Putamen (tissue), 1 donor: ENCODE data around the gene TRAF4.

Experiments
- DNase-seq: peaks from one replicate; pipeline ENCODE4 v3.0.0-alpha.2; 2016; ENCODE audit warnings: low spot score

The TRAF4 gene, protein sequence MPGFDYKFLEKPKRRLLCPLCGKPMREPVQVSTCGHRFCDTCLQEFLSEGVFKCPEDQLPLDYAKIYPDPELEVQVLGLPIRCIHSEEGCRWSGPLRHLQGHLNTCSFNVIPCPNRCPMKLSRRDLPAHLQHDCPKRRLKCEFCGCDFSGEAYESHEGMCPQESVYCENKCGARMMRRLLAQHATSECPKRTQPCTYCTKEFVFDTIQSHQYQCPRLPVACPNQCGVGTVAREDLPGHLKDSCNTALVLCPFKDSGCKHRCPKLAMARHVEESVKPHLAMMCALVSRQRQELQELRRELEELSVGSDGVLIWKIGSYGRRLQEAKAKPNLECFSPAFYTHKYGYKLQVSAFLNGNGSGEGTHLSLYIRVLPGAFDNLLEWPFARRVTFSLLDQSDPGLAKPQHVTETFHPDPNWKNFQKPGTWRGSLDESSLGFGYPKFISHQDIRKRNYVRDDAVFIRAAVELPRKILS

DNA sequence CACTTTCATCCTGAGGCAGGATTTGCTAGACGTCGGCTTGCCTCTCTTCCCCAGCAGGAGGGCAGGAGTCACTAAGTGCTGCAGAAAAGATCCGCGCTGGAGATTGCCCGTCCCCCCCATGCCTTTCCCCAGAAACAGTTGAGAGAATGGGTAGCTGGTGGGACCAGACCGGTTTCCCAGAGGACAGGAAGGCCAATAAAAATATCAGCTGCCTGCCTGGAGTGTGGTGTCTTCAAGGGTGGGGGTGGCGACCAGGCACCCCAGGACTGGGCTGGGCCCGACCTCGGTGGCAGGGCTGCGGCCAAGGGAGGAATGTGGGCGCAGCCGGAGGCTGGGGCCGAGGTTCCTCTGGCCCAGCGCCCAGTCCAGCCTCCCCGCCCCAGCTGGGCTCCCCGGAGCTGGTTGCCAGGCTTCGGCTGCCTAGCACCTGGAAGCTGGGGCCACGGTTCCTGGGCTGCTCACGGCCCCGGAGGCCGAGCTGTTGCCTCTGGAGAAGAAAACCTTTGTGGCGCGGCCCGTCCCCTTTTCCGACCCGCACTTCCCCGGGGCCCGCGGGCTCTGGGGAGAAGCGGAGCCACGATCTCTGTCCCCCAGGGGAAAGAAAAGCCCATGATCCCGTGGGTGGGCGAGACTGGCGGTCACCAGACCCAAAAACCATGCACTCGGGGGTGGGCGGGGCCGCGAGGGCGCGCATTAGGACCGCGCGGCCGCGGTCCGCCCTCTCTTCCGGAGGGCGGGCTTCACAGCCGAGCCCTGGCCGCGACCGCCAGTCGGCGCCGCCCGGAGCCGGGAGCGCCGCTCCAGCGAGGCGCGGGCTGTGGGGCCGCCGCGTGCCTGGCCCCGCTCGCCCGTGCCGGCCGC is at the start of gene TRAF4:
TSS of gene TRAF4 (plus strand) at position 769 of the 861 bp plus-strand sequence. CDS start 102 bp downstream, outside the sequence.
- no peak for DNase-seq

DNA sequence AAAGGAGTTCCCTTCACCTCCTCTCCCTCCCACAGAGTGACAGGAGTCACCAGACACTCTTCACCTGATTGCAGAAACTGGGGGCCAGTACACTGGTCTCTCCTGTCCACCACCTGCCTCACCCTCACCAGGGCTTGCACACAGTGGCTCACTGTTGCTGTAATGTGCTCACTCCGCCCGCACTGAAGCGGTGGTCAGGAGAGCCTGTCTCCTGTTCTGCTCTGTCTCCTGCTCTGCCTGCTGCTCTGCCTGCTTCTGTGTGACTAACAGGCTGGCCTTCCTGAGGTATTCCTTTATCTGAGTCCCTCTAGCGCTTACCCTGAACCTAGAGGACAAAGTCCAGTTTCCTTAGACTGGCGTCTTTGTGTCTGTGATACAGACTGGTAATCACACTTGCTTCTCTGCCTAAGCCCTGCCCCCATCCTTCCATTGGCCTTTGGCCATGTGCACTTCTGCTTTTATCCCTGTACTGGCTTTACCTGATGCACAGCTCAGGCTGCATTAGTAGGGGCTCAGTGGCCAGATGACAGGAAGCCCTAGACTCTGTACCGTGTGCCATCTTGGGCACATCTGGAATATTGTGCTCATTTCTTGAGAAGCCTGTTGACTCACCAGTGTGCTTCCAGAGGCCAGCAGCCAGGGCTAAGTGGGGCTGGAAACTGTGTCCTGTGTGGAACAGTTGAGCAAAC is 45.4 kb upstream of the TRAF4 start:
- DNase-seq = no peak

DNA sequence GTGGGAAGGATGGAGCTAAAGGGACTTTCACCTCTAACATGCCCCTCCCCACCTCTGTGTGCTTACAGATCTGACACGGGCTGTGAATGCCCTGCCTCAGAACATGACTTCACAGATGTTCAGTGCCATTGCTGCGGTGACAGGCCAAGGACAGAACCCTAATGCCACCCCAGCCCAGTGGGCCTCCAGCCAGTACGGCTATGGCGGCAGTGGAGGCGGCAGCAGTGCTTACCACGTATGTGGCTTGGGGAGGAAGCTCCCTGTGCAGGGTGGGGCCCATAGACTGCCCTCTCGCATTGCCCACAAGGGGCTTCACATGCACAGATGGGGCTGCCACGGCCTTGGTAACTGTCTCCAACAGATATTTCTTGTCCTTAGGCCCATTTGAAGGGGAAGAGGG is 43.5 kb upstream of the TRAF4 start:
- DNase-seq = no peak

DNA sequence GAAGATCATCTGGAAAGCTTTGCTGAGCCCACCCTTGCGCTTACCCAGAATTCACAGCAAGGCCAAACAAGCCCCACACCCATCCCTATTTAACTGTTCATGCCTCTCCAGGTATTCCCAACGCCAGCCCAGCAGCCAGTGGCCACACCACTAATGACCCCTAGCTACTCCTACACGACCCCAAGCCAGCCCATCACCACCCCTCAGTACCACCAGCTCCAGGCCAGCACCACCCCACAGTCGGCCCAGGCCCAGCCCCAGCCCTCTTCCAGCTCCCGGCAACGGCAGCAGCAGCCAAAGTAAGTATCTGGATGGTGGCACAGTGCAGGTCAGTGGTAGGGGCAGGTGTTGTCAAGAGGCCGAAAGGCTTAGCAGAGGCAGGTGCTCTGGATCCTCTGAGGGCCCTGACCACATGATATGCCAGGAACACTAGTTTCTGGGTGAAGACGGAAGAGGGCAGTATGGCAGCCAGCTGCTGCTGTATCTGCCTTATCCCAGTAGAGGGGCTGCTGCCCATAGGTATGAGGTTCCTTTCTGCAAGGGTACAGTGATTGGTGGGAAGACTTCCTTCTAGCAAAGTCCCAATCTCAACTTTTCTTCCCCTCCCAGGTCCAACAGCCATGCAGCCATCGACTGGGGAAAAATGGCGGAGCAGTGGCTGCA is 42.9 kb upstream of the TRAF4 start:
- DNase-seq = no peak

DNA sequence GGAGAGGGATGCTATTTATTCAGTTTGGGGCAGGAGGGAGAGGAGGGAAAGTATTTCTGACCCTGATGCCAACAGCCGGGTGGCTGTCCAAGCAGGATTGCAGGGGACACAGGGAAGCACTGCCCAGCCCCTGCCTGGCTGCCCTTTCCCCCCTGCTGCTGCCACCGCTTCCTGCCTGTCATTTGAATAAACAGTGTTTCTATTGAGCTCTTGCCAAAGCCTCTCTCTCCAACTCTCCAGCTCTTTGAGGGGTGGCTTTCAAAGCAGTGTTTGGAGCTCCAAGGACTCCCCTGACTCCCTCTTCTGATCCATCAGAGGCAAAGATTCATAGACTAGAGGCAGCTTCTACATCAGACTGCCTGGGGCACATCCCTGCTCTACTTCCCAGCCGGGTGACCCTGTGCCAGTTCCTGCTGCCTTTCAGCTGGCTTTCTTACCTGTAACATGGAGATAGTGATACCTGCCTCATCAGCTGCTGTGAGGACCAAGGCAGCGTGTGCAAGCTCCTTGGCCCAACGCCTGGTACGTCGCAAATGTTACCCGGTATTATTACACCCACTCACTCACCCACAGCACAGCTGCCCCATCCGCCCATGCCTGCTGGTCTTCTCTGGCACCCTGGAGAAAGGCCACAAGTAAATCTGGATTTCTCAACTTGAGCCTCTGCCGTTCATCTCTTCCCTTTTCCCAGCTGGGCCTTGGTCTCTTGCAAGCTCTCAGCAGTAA is 41.6 kb upstream of the TRAF4 start:
- DNase-seq = peak; percentile 73

DNA sequence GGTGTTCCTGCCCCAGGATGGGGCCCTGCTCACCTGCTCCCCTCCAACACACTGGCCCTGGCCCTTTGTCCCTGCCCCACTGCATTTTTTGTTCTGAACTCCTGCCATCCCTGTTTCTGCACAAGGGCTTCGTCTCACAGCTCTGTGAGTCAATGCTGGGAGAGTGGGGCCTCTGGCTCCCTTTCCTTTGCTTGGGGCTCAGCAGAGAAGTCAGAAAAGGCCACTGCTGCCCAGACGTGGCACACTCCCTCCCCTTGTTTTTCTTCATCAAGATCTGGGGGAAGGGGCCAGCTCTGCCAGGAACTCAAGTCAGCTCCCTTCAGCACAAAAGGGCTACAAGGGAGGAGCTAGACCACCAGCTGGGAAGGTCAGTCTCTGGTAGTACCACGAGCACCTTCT is 41.1 kb upstream of the TRAF4 start:
- no peak for DNase-seq

DNA sequence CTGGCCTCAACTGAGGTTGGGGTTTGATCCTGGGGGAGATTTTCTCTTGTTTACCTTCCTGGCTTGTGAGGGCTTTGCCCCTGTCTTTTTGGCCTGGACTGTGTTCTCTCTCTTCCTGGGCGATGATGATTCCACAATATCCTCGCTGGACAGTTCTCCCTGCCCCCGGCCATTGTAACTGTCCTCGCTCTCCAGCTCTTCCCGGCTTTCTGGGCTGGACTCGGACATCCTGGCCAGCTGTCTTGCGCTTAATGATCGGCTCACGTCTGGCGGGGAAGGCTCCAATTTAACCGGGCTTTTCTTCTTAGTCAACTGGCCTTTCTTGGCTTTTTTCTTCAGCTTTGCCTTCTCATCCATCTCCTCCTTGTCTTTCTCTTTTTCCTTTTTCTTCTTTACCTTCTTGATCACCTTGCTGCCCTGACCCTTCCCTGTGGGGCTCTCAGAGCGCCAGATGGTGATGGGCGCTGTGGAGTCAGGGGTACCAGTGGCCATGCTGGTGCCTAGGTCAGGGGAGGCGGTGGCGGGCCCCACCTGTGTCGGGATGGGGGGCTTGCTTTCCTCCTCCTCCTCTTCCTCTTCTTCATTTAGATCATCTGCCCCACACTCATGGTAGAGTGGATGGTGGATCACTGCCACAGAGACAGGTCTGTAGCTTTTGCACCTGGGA is 40.1 kb upstream of the TRAF4 start:
- DNase-seq = no peak

DNA sequence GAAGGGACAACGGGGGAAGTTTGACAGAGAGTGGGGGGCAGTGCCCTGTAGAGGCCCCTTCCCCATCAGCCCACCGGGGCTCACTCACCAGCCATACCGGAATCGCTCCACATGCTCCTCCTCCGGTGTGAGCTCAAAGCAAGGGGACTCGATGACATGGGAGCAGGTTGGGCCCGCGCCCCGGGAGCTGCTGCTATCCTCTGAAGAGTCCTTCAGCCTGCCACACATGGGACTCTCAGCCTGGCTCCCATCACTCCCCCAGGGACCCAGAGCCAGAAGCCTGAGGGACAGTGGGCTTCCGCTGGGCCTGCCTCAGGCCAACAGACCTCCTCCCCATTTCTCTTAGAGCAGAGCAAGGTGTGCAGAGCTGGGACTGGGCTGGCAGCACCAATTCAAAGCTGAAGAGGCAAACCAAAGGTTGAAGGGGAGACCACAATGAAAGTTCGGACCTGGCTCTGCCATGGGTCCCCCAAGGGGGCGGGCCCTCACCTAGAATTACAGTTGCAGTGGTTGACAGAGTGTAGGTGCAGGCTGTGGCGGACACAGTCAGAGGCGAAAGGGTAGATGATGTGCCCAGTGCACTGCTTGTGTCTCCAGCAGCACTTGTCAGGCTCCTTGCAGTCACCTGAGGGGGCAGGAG is 39.5 kb upstream of the TRAF4 start:
- DNase-seq = no peak

DNA sequence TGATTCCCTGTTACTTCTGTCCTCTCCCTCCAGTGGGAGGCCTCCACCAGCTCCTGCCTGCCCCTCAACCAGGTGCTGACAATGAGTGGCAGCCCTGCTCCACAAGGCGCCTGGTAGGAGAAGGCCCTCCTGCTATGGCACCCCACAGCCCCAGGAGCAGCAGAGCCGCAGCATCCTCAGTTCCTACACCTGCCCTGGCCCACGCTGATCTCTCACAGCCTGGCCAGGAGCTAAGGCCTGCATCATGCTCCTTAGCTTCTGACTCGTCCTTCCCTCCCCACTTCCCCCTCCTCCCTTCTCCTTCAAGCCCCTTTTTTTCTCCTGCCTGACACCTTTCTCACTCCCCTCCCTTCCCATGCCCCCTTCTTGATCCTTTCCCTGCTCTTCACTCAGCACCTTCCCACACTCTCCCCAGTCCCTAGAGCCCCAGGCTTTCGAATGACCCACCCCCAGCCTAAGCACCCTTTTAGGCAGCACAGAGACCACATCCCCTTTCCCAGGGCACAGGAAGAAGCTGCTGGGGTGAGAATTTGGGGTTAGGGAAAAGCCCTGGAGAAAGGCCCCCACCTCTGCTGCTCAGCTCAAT is 38.6 kb upstream of the TRAF4 start:
- DNase-seq = no peak

DNA sequence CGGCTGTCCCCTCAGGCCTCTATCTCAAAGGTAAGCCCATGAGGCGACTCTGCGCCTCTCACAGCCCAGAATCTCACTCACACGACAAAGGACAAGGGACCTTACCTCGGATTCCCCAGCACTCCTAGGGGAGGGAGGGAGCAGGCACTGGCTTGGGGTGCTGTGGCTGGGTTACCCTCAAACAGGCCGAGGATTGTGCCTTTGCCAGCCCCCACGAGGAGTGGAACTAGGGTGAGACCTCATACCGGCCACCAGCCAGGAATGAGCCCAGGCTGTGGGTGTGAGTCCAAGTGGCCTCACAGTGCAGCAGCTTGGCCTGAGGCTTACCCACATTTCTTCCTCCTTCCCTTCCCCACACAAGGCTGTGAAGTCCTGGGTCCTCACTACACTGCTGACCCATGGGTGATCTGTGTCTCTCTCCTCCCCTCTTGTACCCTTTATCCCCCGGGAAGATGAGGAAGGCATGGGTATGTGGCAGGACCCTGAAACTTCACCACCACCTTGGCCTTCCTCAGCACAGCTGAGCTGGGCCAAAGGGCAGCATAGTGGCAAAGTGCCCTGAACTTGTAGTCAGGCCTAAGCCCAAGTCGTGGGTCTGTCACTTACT is 38.0 kb upstream of the TRAF4 start:
- DNase-seq = no peak

DNA sequence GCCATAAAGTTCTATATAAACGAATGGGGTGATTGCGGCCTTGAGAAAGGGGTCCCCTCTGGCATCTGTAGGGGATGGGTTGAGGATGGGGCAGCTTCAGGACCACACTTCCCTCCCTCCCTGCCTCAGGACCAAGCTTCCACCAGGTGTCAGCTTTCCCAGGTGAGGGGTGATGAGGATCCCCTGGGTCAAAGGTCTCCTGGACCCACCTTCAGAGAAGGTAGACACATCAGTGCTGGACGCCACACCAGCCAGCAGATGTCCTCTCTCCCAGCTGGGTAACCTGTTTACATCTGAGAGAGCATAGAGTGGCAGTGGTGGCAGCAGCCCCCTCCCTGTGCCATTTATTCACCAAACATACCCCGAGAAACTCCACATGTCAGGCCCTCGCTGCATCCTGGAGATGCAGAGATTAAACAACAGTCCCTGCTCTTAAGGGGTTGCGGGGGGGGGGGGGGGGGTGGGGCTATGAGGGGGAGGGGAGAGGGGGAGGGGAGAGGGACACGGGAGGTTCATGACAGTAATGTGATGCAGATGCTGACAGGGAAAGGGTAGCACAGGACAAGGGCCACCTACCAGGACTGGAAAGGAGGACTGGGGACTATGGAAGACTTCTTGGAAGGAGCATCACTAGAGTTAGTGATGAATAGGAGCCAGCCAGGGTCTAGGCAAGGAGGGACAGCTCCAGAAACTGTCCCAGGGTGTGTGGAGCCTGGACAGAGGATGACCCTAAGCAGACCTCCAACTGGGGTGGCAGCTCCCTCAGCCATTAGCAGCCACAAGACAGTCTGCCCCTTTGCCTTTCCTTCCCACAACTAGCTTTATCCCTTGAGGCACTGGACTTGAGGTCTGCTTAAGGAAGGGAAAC is 37.1 kb upstream of the TRAF4 start:
- DNase-seq = no peak

DNA sequence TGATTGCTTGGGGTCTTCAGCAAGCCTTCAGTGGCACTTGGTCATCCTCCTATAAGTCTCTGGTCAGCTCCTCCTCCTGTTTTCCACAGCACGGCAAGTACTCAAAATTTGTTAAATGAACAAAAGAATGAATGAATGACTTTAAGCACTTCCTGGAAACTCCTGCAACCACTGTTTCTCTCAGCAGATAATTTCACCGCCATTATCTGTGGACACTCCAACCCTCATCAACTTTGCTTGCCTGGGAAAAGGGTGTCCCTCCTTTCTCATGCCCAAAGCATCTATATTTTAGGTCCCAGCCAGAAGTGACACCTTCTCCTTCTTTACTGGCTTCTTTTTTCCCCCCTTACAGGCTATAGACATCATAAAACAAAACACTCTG is 36.5 kb upstream of the TRAF4 start:
- no peak for DNase-seq

DNA sequence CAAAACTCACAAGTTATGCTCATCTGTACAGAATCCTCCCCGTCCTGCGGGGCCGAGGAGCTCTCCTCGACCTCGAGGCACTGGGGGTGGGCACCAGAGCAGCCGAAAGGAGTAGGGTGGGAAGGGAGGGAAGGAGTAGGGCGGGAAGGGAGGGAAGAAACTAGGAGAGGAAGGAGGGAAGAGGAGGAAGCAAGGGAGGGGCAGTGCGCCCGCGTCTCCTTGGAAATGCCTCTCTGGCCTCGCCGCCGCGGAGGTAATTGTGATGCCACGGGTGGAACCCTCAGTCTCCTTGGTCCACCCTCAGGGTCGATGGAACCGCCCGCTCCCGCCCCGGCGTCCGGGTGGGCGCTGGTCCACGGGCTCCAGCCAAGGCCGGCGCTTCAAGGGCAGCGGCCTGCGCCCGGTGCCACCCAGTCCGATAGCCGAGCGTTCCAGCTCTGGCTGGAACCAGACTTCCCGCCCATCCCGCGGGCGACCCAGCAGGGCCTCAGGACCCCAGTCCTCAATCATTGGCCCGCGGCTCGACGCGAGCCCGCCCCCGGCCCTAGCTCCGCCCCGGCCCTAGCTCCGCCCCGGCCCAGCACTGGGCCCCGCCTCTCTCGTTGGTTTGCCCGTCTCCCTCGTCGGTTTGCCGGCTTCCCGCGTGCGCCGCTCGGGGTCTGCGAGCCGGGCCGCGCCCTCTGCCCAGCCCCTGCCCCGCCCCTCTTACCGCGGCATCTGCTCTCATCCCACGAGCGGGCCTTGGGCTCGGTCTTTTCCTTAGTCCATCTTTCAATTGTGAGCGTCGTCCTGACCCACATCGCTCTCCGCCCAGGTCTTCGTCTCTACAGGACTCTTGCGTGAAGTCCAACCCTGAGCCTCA is 32.7 kb upstream of the TRAF4 start:
- DNase-seq = peak; percentile 79

DNA sequence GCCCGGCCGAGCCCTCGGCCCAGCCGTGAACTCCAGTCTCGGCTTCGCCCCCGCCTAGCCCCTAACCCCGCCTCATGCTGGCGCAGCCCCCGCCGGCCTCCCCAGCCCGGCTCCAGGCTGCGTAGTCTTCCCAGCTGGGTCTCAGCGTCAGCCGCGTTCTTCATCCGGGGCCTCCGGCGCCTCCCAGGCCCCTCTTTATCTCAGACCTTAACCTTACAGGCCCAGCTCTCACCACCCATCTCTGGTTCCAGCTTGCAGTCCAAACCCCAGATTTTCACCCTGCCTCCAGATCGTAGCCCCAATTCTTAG is 32.1 kb upstream of the TRAF4 start, which contains the start of gene PROCA1:
TSS of gene PROCA1 (minus strand) at position 166 of the 309 bp plus-strand sequence. CDS start 228 bp downstream, outside the sequence.
- no peak for DNase-seq

DNA sequence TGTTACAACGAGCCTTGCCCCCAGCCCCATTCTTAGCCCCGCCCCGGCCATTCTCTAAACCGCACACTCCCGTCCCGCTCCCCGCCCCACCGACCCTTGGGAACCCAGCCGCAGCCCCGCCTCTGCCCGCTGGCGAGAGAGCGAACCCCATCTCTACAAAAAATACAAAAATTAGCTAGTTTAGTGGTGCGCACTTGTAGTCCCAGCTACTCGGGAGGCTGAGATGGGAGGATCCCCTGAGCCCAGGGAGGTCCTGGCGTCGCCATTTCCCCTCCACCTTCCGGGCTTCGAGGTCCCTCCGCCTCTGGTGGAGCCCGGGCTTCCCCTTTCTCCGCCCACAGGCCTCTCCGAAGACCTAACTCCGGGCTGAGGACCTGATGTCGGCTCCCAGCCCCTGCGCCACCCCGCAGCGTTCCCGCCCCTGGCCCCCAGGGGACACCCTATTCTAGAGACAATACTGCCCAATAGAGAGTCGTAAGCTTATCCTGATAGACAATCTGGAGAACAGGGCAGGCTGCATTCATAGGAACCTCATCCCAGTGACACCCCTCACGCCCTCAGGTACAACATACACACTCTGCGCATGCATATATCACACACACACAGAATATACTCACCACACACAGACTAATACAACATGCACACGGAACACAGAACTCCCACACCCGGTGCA is 31.6 kb upstream of the TRAF4 start:
- no peak for DNase-seq

DNA sequence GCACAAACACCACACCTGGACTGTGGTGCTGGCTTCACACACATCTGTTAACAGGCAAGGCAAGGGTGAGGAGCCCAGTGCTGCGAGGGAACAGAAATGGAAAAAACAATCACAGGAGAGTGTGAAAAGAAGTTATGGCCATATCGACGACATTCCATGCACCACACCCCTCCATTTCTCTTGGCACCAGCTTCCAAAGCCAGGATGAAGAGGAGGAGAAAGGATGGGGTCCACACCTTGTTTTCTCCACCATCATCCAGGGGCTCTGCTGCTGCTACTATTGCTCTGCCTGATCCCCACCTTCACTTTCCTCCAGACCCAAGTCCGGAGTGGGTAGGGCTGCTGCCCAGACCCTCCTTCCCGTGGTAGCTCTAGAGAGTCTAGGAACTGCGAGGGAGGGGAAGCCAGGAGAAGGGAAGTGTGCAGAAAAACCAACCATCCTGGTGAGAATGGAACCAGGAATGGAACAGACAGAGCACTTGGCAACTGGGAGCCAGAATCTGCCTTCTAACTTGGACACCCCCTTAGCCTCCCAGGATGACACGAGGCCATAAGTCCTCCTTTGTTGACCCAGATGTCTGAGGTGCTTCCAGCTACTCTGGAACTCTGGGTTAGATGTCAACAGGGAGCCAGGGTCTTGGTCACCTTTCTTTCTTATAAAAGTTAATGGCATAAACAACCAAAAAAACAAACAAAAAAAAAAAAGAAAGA is 31.0 kb upstream of the TRAF4 start:
- DNase-seq = no peak
